A673 (cell line): Measurements from ENCODE around the gene MSMO1.

Experiments
- CTCF ChIP-seq: fragments of 300-800, 200-600 bp; sonication (generic); conservative IDR thresholded peaks from 2 replicates; pipeline ENCODE4 v1.5.1; 2017; ENCODE audit warnings: low read depth, mild to moderate bottlenecking, antibody characterized with exemption, low read length, moderate library complexity, mixed read lengths
- EZH2 ChIP-seq: fragments of 200-600 bp; sonication (generic); IDR thresholded peaks from 2 replicates; pipeline ENCODE4 v1.6.1; 2017; ENCODE audit warnings: borderline replicate concordance, low read depth, mild to moderate bottlenecking, mixed read lengths, antibody characterized with exemption, low read length; ENCODE audit not compliant: poor library complexity, severe bottlenecking

- TF ChIP-seq EZH2 (no peak), CTCF (no peak)
Measured at GRCh38 chr4:165328708-165329107, 1.2 kb downstream of the MSMO1 start.
